Neural crest cell (in vitro differentiated cells): ENCODE data around the gene IRX2. TPM values are rescaled to one million over a fixed set of nuclear protein-coding genes. Genes with fewer than 3 reads are reported as not detected.
A peak's percentile ranks its signal among the peaks of the same experiment; 100 is the strongest.

Experiments
- DNase-seq: peaks from one replicate; pipeline ENCODE4 v3.0.0; 2021; ENCODE audit warnings: low read depth, mixed read lengths, low spot score
- H3K27ac Mint-ChIP-seq: one replicate; pipeline ENCODE4 v1.8.0; 2021; ENCODE audit warnings: mild to moderate bottlenecking, mixed read lengths; ENCODE audit not compliant: unreplicated experiment
- H3K27me3 Mint-ChIP-seq: 2 replicates; pipeline ENCODE4 v1.8.0; 2021; ENCODE audit warnings: low read depth, mild to moderate bottlenecking, mixed read lengths
- H3K36me3 Mint-ChIP-seq: 2 replicates; pipeline ENCODE4 v1.8.0; 2021; ENCODE audit warnings: low read depth, mild to moderate bottlenecking, mixed read lengths
- H3K4me1 Mint-ChIP-seq: 2 replicates; pipeline ENCODE4 v1.8.0; 2021; ENCODE audit warnings: mixed read lengths
- H3K4me3 Mint-ChIP-seq: one replicate; pipeline ENCODE4 v1.8.0; 2021; ENCODE audit warnings: mild to moderate bottlenecking, mixed read lengths
- H3K9me3 Mint-ChIP-seq: 2 replicates; pipeline ENCODE4 v1.8.0; 2021; ENCODE audit warnings: mixed read lengths
- long read RNA-seq: library from polyadenylated mRNA; unstranded; transcript quantifications from one replicate; pipeline ENCODE4 v2.0.0, GENCODE V29; 2020
- total RNA-seq: library from RNA; stranded (reverse); gene quantifications from 2 replicates; pipeline ENCODE4 v1.2.1, GENCODE V29; 2021
- TF ChIP-seq, protein P1 (sequence below): fragments of 200-600 bp; sonication (generic); conservative IDR thresholded peaks from 2 replicates; pipeline ENCODE4 v1.5.0; 2021; ENCODE audit warnings: antibody characterized with exemption, mild to moderate bottlenecking

IRX2 gene
- total RNA-seq, result 41.6 and 42.5 TPM in 2 replicates
- long read RNA-seq, result 0 reads

DNA sequence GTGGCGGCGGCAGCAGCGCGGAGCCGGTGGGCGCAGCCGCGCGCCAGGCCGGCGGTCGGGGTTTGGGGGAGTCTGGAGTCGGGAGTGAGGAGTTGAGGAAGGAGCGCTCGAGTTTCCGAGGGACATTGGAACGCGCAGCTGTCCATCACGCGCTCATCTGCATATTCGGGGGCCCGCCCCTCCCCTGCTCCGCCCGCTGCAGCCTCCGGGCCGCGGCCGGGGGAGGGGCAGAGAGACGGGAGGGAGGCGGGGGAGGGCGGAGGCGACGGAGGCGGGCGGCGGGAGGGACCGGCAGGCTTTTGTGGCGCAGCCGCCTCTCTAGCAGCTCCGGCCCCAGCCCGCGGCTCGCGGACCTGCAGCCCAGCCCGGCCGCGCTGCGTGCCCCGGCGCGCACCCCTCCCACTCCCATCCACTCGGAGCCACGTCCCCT is at the start of gene IRX2:
IRX2 (minus strand) TSS at position 86 of the 430 bp plus-strand sequence. CDS start 264 bp downstream, outside the sequence.
- Mint-ChIP-seq H3K27me3 (peaks cover 52% of the 10 kb centered on the region), H3K4me3 (peak within 1 kb of the TSS; percentile 95), H3K36me3 (peaks cover 12% of the 10 kb centered on the region), H3K4me1 (peaks cover 53% of the 10 kb centered on the region), H3K27ac (peak within 1 kb of the TSS; percentile 43), H3K9me3 (no peaks in the 10 kb centered on the region)
- TF ChIP-seq, protein P1, sequence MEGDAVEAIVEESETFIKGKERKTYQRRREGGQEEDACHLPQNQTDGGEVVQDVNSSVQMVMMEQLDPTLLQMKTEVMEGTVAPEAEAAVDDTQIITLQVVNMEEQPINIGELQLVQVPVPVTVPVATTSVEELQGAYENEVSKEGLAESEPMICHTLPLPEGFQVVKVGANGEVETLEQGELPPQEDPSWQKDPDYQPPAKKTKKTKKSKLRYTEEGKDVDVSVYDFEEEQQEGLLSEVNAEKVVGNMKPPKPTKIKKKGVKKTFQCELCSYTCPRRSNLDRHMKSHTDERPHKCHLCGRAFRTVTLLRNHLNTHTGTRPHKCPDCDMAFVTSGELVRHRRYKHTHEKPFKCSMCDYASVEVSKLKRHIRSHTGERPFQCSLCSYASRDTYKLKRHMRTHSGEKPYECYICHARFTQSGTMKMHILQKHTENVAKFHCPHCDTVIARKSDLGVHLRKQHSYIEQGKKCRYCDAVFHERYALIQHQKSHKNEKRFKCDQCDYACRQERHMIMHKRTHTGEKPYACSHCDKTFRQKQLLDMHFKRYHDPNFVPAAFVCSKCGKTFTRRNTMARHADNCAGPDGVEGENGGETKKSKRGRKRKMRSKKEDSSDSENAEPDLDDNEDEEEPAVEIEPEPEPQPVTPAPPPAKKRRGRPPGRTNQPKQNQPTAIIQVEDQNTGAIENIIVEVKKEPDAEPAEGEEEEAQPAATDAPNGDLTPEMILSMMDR, result no peak
- peak; percentile 80 for DNase-seq

DNA sequence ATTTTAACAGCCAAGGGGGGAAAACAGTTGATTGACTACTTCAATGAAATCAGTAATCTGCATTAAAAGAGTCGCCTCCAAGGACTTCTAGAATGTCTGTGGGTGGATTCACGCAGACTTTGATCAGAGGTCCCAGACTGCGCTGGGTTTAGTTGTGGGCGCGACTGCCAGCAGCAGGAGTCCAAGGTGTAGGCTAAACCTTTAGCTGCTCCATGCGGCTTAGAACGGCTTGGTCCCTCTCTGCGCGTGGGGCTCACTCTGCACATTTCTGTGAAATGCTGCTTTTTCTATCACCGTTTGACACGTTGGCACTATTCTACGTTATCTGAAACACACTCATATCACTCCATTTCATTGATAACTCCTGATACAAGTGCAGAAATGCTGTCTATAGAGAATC is 48.6 kb upstream of the IRX2 start:
- no peak for DNase-seq
- TF ChIP-seq, protein P1, result no peak
- H3K9me3 Mint-ChIP-seq, result no peaks in the 10 kb centered on the region
- H3K4me3 Mint-ChIP-seq, result no peak overlapping the region
- H3K4me1 Mint-ChIP-seq, result peaks cover 5% of the 10 kb centered on the region
- H3K36me3 Mint-ChIP-seq, result no peaks in the 10 kb centered on the region
- H3K27ac Mint-ChIP-seq, result no peak overlapping the region
- H3K27me3 Mint-ChIP-seq, result no peaks in the 10 kb centered on the region

DNA sequence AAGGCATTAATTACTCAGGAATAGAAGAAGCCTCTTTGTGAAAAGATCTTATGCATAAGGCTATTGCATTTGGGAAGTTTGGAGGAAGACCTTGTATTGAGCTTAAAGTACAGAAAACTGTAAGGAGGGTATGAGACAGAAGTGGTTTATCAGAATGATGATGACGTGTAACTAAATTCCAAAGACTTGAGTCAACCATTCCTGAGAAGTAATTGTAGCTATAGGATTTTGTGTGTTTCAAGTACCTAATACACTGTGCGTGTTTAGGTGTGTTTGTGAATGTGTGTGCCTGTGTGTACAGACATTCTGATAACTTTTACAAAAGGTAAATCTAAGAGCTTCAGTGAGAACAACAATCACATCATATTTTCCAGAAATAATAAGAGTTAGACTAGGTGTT is 46.5 kb upstream of the IRX2 start:
- Mint-ChIP-seq H3K4me1 (peaks cover 5% of the 10 kb centered on the region), H3K27ac (no peak overlapping the region), H3K9me3 (peaks cover 5% of the 10 kb centered on the region), H3K4me3 (no peak overlapping the region), H3K36me3 (peaks cover 3% of the 10 kb centered on the region), H3K27me3 (no peaks in the 10 kb centered on the region)
- TF ChIP-seq, protein P1, result no peak
- DNase-seq, result no peak

DNA sequence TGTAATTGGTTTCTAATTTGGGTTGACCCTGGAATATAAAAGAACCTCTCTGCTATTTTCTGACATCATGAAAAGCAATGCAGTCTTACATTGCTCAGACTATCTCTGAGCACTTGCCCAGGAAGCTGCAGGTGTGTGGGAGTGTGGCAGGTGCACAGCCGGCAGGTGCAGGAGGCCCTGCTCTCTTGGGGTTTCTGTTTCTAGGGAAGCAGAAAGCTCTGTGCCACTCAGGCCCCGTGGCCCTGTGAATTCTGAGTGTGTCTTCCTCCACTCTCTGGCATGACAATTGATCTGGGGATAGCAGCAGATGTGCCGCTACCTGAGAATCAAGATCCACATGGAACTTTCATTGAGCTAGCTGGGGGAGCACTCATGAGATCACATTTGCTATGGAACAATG is 45.7 kb upstream of the IRX2 start:
- H3K9me3 Mint-ChIP-seq, result peaks cover 5% of the 10 kb centered on the region
- H3K27me3 Mint-ChIP-seq, result no peaks in the 10 kb centered on the region
- H3K4me3 Mint-ChIP-seq, result no peak overlapping the region
- TF ChIP-seq, protein P1, result no peak
- no peak for DNase-seq
- no peak overlapping the region for H3K27ac Mint-ChIP-seq
- H3K4me1 Mint-ChIP-seq, result peaks cover 5% of the 10 kb centered on the region
- peaks cover 3% of the 10 kb centered on the region for H3K36me3 Mint-ChIP-seq

DNA sequence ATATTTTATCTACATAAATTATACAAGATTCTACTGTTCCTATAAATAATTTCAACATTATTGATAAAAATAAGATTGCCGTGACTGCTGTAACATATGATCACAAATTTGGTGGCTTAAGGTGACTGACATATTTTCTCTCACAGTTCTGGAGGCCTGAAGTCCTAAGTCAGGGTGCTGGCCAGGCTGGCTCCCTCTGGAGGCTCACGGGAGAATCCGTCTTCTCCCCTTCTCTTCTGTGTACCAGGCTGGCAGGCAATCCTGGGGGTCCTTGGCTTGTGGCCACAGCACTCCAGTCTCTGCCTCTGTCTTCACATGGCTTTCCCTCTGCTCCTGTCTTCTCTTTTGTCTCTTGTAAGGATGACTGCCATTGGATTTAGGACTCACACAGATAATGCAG is 31.7 kb upstream of the IRX2 start:
- peaks cover 7% of the 10 kb centered on the region for H3K36me3 Mint-ChIP-seq
- H3K4me3 Mint-ChIP-seq, result no peak overlapping the region
- no peak for DNase-seq
- no peaks in the 10 kb centered on the region for H3K4me1 Mint-ChIP-seq
- no peak overlapping the region for H3K27ac Mint-ChIP-seq
- H3K9me3 Mint-ChIP-seq, result peaks cover 27% of the 10 kb centered on the region
- H3K27me3 Mint-ChIP-seq, result no peaks in the 10 kb centered on the region
- TF ChIP-seq, protein P1, result peak; percentile 14
